IPS DF 6.9 (cell line): Measurements from ENCODE around the gene ECEL1.

Experiments
- DNase-seq: peaks from one replicate; pipeline ENCODE4 v3.0.0-alpha.2; 2013; ENCODE audit warnings: low read depth, low spot score
- H3K27ac ChIP-seq: one replicate; pipeline ENCODE4 v1.5.1; 2013; ENCODE audit warnings: low read length, control low read depth
- H3K27me3 ChIP-seq: 2 replicates; pipeline ENCODE4 v1.6.1; 2013; ENCODE audit warnings: mild to moderate bottlenecking, low read length; ENCODE audit not compliant: control insufficient read depth, insufficient read depth
- H3K36me3 ChIP-seq: 2 replicates; pipeline ENCODE4 v1.6.1; 2013; ENCODE audit warnings: low read length; ENCODE audit not compliant: control insufficient read depth, insufficient read depth
- H3K4me1 ChIP-seq: 2 replicates; pipeline ENCODE4 v1.6.1; 2013; ENCODE audit warnings: low read length; ENCODE audit not compliant: control insufficient read depth, insufficient read depth
- H3K4me3 ChIP-seq: 2 replicates; pipeline ENCODE4 v1.5.1; 2013; ENCODE audit warnings: mild to moderate bottlenecking, low read length
- H3K9me3 ChIP-seq: 2 replicates; pipeline ENCODE4 v1.6.1; 2013; ENCODE audit warnings: low read length, inconsistent platforms; ENCODE audit not compliant: control insufficient read depth, insufficient read depth
- WGBS: extraction: QIAGEN DNeasy Blood & Tissue Kit; methylation state at CpG from one replicate; pipeline ENCODE4 v1.1.7; 2013; ENCODE audit warnings: mixed read lengths, missing lambda C conversion rate; ENCODE audit not compliant: insufficient read length, insufficient coverage; 5-methylcytosine and 5-hydroxymethylcytosine counted together

Gene ECEL1

DNA sequence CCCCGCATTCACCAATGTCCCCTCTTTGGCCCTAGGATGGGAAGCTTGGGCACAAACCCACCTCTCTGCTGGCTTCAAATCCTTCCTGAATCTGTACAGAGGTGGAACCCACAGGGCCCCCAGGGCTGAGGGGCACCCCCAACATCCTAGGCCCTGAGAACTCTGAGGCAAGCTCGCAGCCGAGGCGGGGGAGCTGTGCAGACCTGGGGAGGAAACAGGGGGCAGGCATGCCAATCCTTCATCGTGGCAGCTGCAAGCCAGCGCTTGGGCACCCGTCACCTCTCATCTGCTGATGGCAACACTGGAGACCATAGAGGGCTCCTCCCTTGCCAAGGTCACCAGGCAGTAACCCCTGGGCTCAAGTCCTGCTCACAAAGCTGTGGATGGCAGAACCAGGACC is 10.8 kb downstream of the ECEL1 start:
- Histone ChIP-seq H3K27me3 (no peaks in the 10 kb centered on the region), H3K36me3 (no peaks in the 10 kb centered on the region)
- WGBS = no CpG with 5 or more reads among the region's 7 CpGs

GRCh38 chr2:232476045-232476444 is 11.6 kb downstream of the ECEL1 start:
- Histone ChIP-seq H3K27me3 (no peaks in the 10 kb centered on the region), H3K27ac (no peak overlapping the region), H3K4me3 (no peak overlapping the region), H3K4me1 (no peaks in the 10 kb centered on the region), H3K9me3 (no peaks in the 10 kb centered on the region), H3K36me3 (no peaks in the 10 kb centered on the region)
- no peak for DNase-seq
- no CpG with 5 or more reads among the region's 2 CpGs for whole genome bisulfite sequencing

More for the DNA sequence above, 10.8 kb downstream of the ECEL1 start:
- Histone ChIP-seq H3K4me1 (no peaks in the 10 kb centered on the region), H3K9me3 (no peaks in the 10 kb centered on the region), H3K27ac (no peak overlapping the region), H3K4me3 (no peak overlapping the region)
- DNase-seq = no peak

DNA sequence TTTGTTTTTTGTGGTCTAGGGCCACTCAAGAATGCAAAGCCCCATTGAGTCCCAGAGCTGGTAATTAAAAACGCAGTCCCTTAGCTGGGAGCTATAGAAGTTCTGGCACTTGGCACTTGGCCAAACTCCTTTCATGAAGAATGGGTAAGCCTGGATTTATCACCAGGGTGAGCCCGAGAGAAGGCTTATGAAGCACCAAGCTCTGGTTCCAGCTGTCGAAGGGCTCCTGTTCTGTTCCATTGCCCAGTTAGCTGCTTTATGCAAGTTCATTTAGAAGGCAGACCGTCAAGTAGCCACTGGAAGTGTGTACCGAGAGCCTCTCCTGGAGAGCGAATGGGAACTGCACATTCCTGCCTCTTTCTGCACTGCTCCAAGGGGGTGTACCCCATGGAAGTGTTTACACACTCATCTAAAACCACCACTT is 14.2 kb downstream of the ECEL1 start:
- Histone ChIP-seq H3K4me1 (no peaks in the 10 kb centered on the region), H3K27me3 (no peaks in the 10 kb centered on the region), H3K27ac (no peak overlapping the region), H3K4me3 (no peak overlapping the region), H3K9me3 (no peaks in the 10 kb centered on the region), H3K36me3 (no peaks in the 10 kb centered on the region)
- DNase-seq = no peak
- no CpG with 5 or more reads among the region's 6 CpGs for WGBS

GRCh38 chr2:232466221-232466620 is 21.4 kb downstream of the ECEL1 start:
- no peaks in the 10 kb centered on the region for H3K27me3 ChIP-seq
- H3K4me3 ChIP-seq = no peak overlapping the region
- no peak overlapping the region for H3K27ac ChIP-seq
- no CpG with 5 or more reads among the region's 7 CpGs for WGBS
- H3K4me1 ChIP-seq = no peaks in the 10 kb centered on the region
- no peaks in the 10 kb centered on the region for H3K36me3 ChIP-seq
- no peaks in the 10 kb centered on the region for H3K9me3 ChIP-seq
- no peak for DNase-seq

DNA sequence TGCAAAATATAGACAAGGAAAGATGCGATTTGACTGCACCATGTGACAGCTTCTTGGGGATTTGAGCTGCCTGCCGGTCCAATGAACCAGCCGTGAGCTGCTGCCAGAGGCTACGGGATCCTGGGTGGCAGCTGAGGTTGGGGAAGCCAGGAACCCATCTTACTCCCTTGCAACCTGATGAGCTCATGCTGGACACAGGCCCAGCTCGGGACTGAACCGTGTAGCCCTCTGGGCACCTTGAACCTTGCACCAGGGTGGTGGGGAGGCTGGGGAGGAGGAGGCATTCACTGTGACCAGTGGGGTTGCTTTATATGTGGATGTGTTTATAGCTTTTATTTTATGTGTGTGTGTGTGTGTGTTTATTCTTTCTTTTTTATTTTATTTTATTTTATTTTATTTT is 22.6 kb downstream of the ECEL1 start:
- H3K4me1 ChIP-seq = no peaks in the 10 kb centered on the region
- H3K4me3 ChIP-seq = no peak overlapping the region
- H3K36me3 ChIP-seq = no peaks in the 10 kb centered on the region
- H3K9me3 ChIP-seq = no peaks in the 10 kb centered on the region
- DNase-seq = no peak
- H3K27me3 ChIP-seq = no peaks in the 10 kb centered on the region
- no CpG with 5 or more reads among the region's 6 CpGs for WGBS
- no peak overlapping the region for H3K27ac ChIP-seq

- no peaks in the 10 kb centered on the region for H3K36me3 ChIP-seq
- H3K27ac ChIP-seq = no peak overlapping the region
- H3K4me1 ChIP-seq = no peaks in the 10 kb centered on the region
- H3K27me3 ChIP-seq = no peaks in the 10 kb centered on the region
- WGBS = no CpG with 5 or more reads among the region's 3 CpGs
- no peak overlapping the region for H3K4me3 ChIP-seq
- H3K9me3 ChIP-seq = no peaks in the 10 kb centered on the region
- DNase-seq = no peak
These were observed 23.1 kb downstream of the ECEL1 start for GRCh38 chr2:232464544-232464885.

- Histone ChIP-seq H3K27ac (no peak overlapping the region), H3K4me1 (no peaks in the 10 kb centered on the region), H3K9me3 (no peaks in the 10 kb centered on the region), H3K36me3 (no peaks in the 10 kb centered on the region), H3K27me3 (no peaks in the 10 kb centered on the region), H3K4me3 (no peak overlapping the region)
- no CpG with 5 or more reads among the region's 18 CpGs for WGBS
- no peak for DNase-seq
These were observed 23.7 kb downstream of the ECEL1 start for GRCh38 chr2:232463701-232464543.

DNA sequence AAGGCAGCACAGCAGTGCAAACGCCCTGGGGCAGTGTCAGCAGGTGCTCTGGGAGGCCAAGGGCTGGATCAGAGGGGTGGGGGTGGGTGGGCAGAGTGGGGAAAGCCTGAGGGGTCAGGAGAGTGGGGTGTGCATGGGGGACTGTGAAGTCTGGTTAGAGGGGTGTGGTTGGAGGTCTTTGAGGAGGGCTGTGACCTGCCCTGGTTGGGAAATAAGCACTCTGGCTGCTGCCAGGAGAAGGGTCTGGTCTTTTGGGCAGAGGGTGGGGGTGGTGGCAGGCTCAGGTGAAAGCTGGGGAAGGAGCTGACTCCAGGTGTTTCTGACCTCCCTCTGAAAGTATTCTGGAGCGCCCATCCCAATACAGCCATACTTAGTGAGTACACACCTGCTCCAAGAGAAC is 27.5 kb downstream of the ECEL1 start:
- no peaks in the 10 kb centered on the region for H3K27me3 ChIP-seq
- no peaks in the 10 kb centered on the region for H3K9me3 ChIP-seq
- H3K27ac ChIP-seq = no peak overlapping the region
- H3K4me1 ChIP-seq = no peaks in the 10 kb centered on the region
- no peak for DNase-seq
- no CpG with 5 or more reads among the region's 2 CpGs for WGBS
- no peaks in the 10 kb centered on the region for H3K36me3 ChIP-seq
- H3K4me3 ChIP-seq = no peak overlapping the region

GRCh38 chr2:232459419-232460035 is 28.1 kb downstream of the ECEL1 start:
- H3K27ac ChIP-seq = no peak overlapping the region
- no peaks in the 10 kb centered on the region for H3K36me3 ChIP-seq
- DNase-seq = no peak
- H3K4me1 ChIP-seq = no peaks in the 10 kb centered on the region
- H3K4me3 ChIP-seq = no peak overlapping the region
- H3K27me3 ChIP-seq = no peaks in the 10 kb centered on the region
- no peaks in the 10 kb centered on the region for H3K9me3 ChIP-seq
- no CpG with 5 or more reads among the region's 11 CpGs for WGBS

- no peak overlapping the region for H3K4me3 ChIP-seq
- no peaks in the 10 kb centered on the region for H3K36me3 ChIP-seq
- no peaks in the 10 kb centered on the region for H3K27me3 ChIP-seq
- H3K4me1 ChIP-seq = no peaks in the 10 kb centered on the region
- H3K9me3 ChIP-seq = no peaks in the 10 kb centered on the region
- no peak overlapping the region for H3K27ac ChIP-seq
- no peak for DNase-seq
- WGBS = no CpG with 5 or more reads among the region's 56 CpGs
These were observed 28.8 kb downstream of the ECEL1 start for GRCh38 chr2:232458661-232459418.
